Retinal pigment epithelial cell (primary cell): Measurements from ENCODE around the gene C3orf20.

Experiments
- DNase-seq: peaks from one replicate; pipeline ENCODE4 v3.0.0-alpha.2; 2010; ENCODE audit warnings: low read depth
- H3K4me3 ChIP-seq: 2 replicates; pipeline ENCODE4 v1.5.1; 2011; ENCODE audit warnings: mild to moderate bottlenecking, low read length, control low read depth, moderate library complexity
- CTCF ChIP-seq: conservative IDR thresholded peaks from 2 replicates; pipeline ENCODE4 v1.5.1; 2011; ENCODE audit warnings: low read depth, low read length, control low read depth, inconsistent platforms

C3orf20 gene

GRCh38 chr3:14699643-14700042 is 24.7 kb downstream of the C3orf20 start:
- TF ChIP-seq CTCF, result no peak
- H3K4me3 ChIP-seq, result no peak overlapping the region
- no peak for DNase-seq

- TF ChIP-seq CTCF, result no peak
- H3K4me3 ChIP-seq, result no peak overlapping the region
- DNase-seq, result no peak
Observed at GRCh38 chr3:14700891-14701290, 25.9 kb downstream of the C3orf20 start.

GRCh38 chr3:14701676-14702075 is 26.7 kb downstream of the C3orf20 start:
- DNase-seq, result no peak
- no peak overlapping the region for H3K4me3 ChIP-seq
- TF ChIP-seq CTCF, result no peak

- no peak for DNase-seq
- no peak for TF ChIP-seq CTCF
Observed at GRCh38 chr3:14703128-14703750, 28.3 kb downstream of the C3orf20 start.

GRCh38 chr3:14703791-14704190 is 28.9 kb downstream of the C3orf20 start:
- no peak overlapping the region for H3K4me3 ChIP-seq
- DNase-seq, result no peak
- TF ChIP-seq CTCF, result no peak

More at GRCh38 chr3:14703128-14703750, 28.3 kb downstream of the C3orf20 start:
- H3K4me3 ChIP-seq, result no peak overlapping the region

- no peak for DNase-seq
- TF ChIP-seq CTCF, result no peak
- H3K4me3 ChIP-seq, result no peak overlapping the region
Observed at GRCh38 chr3:14706096-14706495, 31.2 kb downstream of the C3orf20 start.

- no peak for DNase-seq
- no peak overlapping the region for H3K4me3 ChIP-seq
- no peak for TF ChIP-seq CTCF
Observed at GRCh38 chr3:14716591-14716990, 41.6 kb downstream of the C3orf20 start.
